ENCODE measurements around the gene UGT3A1. TPM values are rescaled to one million over a fixed set of nuclear protein-coding genes. Genes with fewer than 3 reads are reported as not detected.
A peak's percentile ranks its signal among the peaks of the same experiment; 100 is the strongest.

Gene UGT3A1
- total RNA-seq, 1 experiment from 2014 or later, result not detected

DNA sequence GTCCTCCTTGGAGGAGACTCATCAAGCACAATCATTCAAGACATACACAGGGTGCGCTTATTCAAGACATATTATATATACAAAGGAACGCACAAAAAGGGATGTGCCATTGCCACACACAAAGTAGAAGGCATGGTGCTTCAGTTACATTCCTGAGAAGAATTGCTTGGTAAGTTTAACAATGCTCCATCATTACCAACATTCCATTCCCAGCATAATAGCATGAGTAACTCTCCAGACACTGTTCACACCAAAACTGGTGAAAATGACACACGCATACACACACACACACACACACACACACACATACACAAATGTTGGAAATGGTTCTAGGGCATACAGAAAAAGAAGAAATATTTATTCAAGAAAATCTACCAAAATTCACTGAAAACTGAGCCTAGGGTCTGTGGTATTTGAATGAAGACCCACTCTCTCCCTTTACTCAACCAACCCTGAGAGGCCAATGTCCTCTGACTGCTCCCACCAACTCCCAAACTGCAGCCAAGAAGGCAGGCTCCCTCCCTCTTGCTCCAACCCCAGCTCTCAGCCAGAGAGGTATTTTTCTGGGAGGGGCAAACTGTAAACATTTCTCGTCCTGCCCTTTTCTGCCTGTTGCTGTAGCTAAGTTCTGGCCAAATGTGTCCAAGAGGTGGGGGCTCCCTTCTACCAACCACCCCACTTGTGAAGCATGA is 19.9 kb downstream of the UGT3A1 start:
- Mint-ChIP-seq H3K27ac (ENCODE audit: unreplicated experiment) (no peak overlapping the region), H3K9me3 (ENCODE audit: low read depth, unreplicated experiment) (no peaks in the 10 kb centered on the region), H3K36me3 (ENCODE audit: insufficient read depth, unreplicated experiment) (no peaks in the 10 kb centered on the region), H3K27me3 (ENCODE audit: unreplicated experiment) (no peaks in the 10 kb centered on the region), H3K4me1 (ENCODE audit: low read depth, unreplicated experiment) (no peaks in the 10 kb centered on the region), H3K4me3 (ENCODE audit: low read depth, unreplicated experiment) (no peak overlapping the region)
- TF ChIP-seq, protein P1, sequence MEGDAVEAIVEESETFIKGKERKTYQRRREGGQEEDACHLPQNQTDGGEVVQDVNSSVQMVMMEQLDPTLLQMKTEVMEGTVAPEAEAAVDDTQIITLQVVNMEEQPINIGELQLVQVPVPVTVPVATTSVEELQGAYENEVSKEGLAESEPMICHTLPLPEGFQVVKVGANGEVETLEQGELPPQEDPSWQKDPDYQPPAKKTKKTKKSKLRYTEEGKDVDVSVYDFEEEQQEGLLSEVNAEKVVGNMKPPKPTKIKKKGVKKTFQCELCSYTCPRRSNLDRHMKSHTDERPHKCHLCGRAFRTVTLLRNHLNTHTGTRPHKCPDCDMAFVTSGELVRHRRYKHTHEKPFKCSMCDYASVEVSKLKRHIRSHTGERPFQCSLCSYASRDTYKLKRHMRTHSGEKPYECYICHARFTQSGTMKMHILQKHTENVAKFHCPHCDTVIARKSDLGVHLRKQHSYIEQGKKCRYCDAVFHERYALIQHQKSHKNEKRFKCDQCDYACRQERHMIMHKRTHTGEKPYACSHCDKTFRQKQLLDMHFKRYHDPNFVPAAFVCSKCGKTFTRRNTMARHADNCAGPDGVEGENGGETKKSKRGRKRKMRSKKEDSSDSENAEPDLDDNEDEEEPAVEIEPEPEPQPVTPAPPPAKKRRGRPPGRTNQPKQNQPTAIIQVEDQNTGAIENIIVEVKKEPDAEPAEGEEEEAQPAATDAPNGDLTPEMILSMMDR (IDR thresholded peaks at IDR 0.05; ENCODE audit: unreplicated experiment), result no peak
- no peak for DNase-seq
- intact Hi-C loops (cut with micrococcal nuclease; ENCODE audit: unreplicated experiment), result no loop called here
- no TSS peak for BruUV-seq (replicated peaks)
- CTCF ChIA-PET, result no interaction called here

DNA sequence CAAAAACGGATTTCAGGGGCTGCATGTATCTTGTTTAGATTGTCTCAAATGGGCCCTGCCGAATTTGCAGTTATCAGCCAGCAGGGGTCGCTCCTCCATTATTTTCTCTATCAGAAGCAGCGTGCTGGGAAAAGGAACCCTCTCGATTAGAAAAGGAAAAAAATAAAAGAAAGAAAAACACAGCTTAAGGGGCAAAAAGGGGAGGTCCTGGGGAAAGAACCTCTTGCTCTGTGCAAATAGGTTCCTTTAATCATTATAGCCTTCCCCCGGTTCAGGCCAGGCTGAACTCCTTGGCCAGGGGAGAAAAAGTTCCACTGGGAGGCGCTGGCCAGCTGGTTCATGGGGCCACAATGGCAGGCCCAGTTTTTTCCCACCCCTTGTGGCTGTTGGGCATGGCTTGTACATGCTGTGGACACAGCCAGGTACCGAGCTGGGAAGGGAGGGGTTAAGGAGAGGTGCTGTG is 27.8 kb downstream of the UGT3A1 start:
- TF ChIP-seq, protein P1 (IDR thresholded peaks at IDR 0.05; ENCODE audit: unreplicated experiment), result peak; percentile 20
- CTCF ChIA-PET, result interaction anchor here (0.7 to 1.3 kb wide), 2 partner anchors 116 to 425 kb away, joined by 3 to 4 read pairs; no protein-coding TSS in a partner anchor
- peaks cover 2% of the 10 kb centered on the region for H3K9me3 Mint-ChIP-seq (ENCODE audit: low read depth, unreplicated experiment)
- no peak overlapping the region for H3K4me3 Mint-ChIP-seq (ENCODE audit: low read depth, unreplicated experiment)
- intact Hi-C loops (cut with micrococcal nuclease; ENCODE audit: unreplicated experiment), result loop anchor here (1.0 to 5.0 kb wide), 2 partner anchors 78 to 344 kb away; no protein-coding TSS in a partner anchor
- H3K27me3 Mint-ChIP-seq (ENCODE audit: unreplicated experiment), result no peaks in the 10 kb centered on the region
- no peaks in the 10 kb centered on the region for H3K4me1 Mint-ChIP-seq (ENCODE audit: low read depth, unreplicated experiment)
- no peaks in the 10 kb centered on the region for H3K36me3 Mint-ChIP-seq (ENCODE audit: insufficient read depth, unreplicated experiment)
- BruUV-seq (replicated peaks), result no TSS peak
- DNase-seq, result peak; percentile 25
- no peak overlapping the region for H3K27ac Mint-ChIP-seq (ENCODE audit: unreplicated experiment)

- H3K9me3 Mint-ChIP-seq (ENCODE audit: low read depth, unreplicated experiment), result peaks cover 4% of the 10 kb centered on the region
- intact Hi-C loops (cut with micrococcal nuclease; ENCODE audit: unreplicated experiment), result loop anchor here (5.0 kb wide), 1 partner anchor 347 kb away; no protein-coding TSS in a partner anchor
- no TSS peak for BruUV-seq (replicated peaks)
- no peak overlapping the region for H3K4me3 Mint-ChIP-seq (ENCODE audit: low read depth, unreplicated experiment)
- no peak for DNase-seq
- no peaks in the 10 kb centered on the region for H3K36me3 Mint-ChIP-seq (ENCODE audit: insufficient read depth, unreplicated experiment)
- TF ChIP-seq, protein P1 (IDR thresholded peaks at IDR 0.05; ENCODE audit: unreplicated experiment), result no peak
- H3K27me3 Mint-ChIP-seq (ENCODE audit: unreplicated experiment), result no peaks in the 10 kb centered on the region
- CTCF ChIA-PET, result no interaction called here
- no peak overlapping the region for H3K27ac Mint-ChIP-seq (ENCODE audit: unreplicated experiment)
- H3K4me1 Mint-ChIP-seq (ENCODE audit: low read depth, unreplicated experiment), result no peaks in the 10 kb centered on the region
These were observed 30.9 kb downstream of the UGT3A1 start for GRCh38 chr5:35960328-35960727.

GRCh38 chr5:35956429-35956828 is 34.8 kb downstream of the UGT3A1 start:
- no peak overlapping the region for H3K4me3 Mint-ChIP-seq (ENCODE audit: low read depth, unreplicated experiment)
- TF ChIP-seq, protein P1 (IDR thresholded peaks at IDR 0.05; ENCODE audit: unreplicated experiment), result no peak
- intact Hi-C loops (cut with micrococcal nuclease; ENCODE audit: unreplicated experiment), result no loop called here
- CTCF ChIA-PET, result no interaction called here
- no peak overlapping the region for H3K27ac Mint-ChIP-seq (ENCODE audit: unreplicated experiment)
- no peak for DNase-seq
- no peaks in the 10 kb centered on the region for H3K27me3 Mint-ChIP-seq (ENCODE audit: unreplicated experiment)
- peaks cover 7% of the 10 kb centered on the region for H3K9me3 Mint-ChIP-seq (ENCODE audit: low read depth, unreplicated experiment)
- H3K36me3 Mint-ChIP-seq (ENCODE audit: insufficient read depth, unreplicated experiment), result no peaks in the 10 kb centered on the region
- BruUV-seq (replicated peaks), result no TSS peak
- H3K4me1 Mint-ChIP-seq (ENCODE audit: low read depth, unreplicated experiment), result no peaks in the 10 kb centered on the region

Data from Calu3 (cell line).